ENCODE results near the gene SALL2. TPM values are rescaled to one million over a fixed set of nuclear protein-coding genes. Genes with fewer than 3 reads are reported as not detected.

SALL2 gene
- total and polyA plus RNA-seq, 2 of the 8 experiments (the other 6 are each of a cell fraction or from before 2014, with no cell fraction given), result 310 to 360 TPM

DNA sequence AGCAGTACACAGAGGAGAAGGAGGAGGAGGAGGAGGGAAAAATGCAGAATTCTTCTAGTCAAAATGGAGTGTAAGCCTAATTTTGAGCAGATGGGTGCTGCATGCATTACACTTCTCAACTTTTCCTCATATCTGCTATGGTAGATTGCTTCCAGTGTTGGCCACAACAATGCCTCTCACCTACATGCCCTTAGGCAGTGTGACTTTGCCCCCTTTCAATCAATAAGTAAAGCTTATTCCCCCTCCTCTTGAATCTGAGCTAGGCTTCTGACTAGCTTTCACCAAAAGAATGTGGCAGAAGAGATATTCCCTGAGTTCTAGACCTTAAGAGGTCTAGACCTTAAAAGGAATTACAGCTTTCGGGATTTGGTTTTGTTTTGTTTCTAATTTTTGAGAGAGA, 11.8 kb downstream of the SALL2 start:
- WGBS, 2 experiments (ENCODE audit: extremely low coverage in 1 of 2, insufficient coverage in 1 of 2, insufficient read length in 1 of 2, insufficient replicate concordance in 2 of 2, low coverage in 1 of 2, low lambda C conversion rate in 2 of 2, missing lambda C conversion rate in 1 of 2), result 100% methylated on average over 1 of the region's 1 CpG; no CpG with 5 or more reads in 1 of the 2 experiments
- TF ChIP-seq TEAD4 (IDR thresholded peaks at IDR 0.05; ENCODE audit: low read depth, low read length) (no peak), SIRT6 (IDR thresholded peaks at IDR 0.05; ENCODE audit: low read length) (no peak), MAFK (IDR thresholded peaks at IDR 0.05; ENCODE audit: low read depth, low read length) (no peak), JUND (IDR thresholded peaks at IDR 0.05; ENCODE audit: low read length) (no peak), SRF (IDR thresholded peaks at IDR 0.05; ENCODE audit: low read depth, low read length) (no peak), CTCF (IDR thresholded peaks at IDR 0.05; ENCODE audit: control extremely low read depth in 1 of 3, insufficient read depth in 1 of 3, low read depth in 1 of 3, low read length in 3 of 3) (no peak), ASH2L (IDR thresholded peaks at IDR 0.05; ENCODE audit: low read length) (no peak), RBBP5 (IDR thresholded peaks at IDR 0.05; ENCODE audit: borderline replicate concordance, low read depth, low read length) (no peak), NRF1 (IDR thresholded peaks at IDR 0.05; ENCODE audit: low read depth, low read length) (no peak), CBX8 (IDR thresholded peaks at IDR 0.05; ENCODE audit: borderline replicate concordance, low read depth, low read length) (no peak)
- TF ChIP-seq, protein P1, sequence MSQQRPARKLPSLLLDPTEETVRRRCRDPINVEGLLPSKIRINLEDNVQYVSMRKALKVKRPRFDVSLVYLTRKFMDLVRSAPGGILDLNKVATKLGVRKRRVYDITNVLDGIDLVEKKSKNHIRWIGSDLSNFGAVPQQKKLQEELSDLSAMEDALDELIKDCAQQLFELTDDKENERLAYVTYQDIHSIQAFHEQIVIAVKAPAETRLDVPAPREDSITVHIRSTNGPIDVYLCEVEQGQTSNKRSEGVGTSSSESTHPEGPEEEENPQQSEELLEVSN (IDR thresholded peaks at IDR 0.05), result no peak

More for the DNA sequence above, 11.8 kb downstream of the SALL2 start:
- H2BK20ac ChIP-seq (ENCODE audit: low read length), result no peak overlapping the region
- no peak overlapping the region for H3K18ac ChIP-seq (ENCODE audit: extremely low read depth, low read length)
- no peak overlapping the region for H2AFZ ChIP-seq (ENCODE audit: low read length)
- H3K9ac ChIP-seq (replicated peaks in 1 of 4; ENCODE audit: extremely low read depth in 1 of 4, low read depth in 3 of 4, low read length in 3 of 4), result peak overlapping the region in 1 of 4 experiments; percentile 4; a peak in 1 of 7 replicates
- CTCF ChIA-PET (ENCODE audit: partially characterized antibody), result interaction anchor here (0.7 to 3.2 kb wide), 6 partner anchors 9 to 43 kb away, joined by 3 to 19 read pairs (median 4); no protein-coding TSS in a partner anchor
- peaks cover 2% of the 10 kb centered on the region; the same call in 1 of the 2 replicates for H3K23me2 ChIP-seq (ENCODE audit: low read depth, low read length)
- H3K56ac ChIP-seq (replicated peaks; ENCODE audit: insufficient read length, low read depth, low read length), result no peak overlapping the region
- H4K8ac ChIP-seq (ENCODE audit: extremely low read depth, insufficient read depth, low read length), result no peak overlapping the region
- H3K36me3 ChIP-seq (ENCODE audit: control insufficient read depth in 2 of 4, insufficient read depth in 4 of 4, low read length in 3 of 4), result peaks cover 0 to 6% (median 0%) of the 10 kb centered on the region in 4 experiments; a peak in 2 of 8 replicates
- peaks cover 10 to 17% of the 10 kb centered on the region in 2 experiments for H3K79me2 ChIP-seq (ENCODE audit: control insufficient read depth in 1 of 2, insufficient read depth in 2 of 2, low read length in 2 of 2)
- H3K79me1 ChIP-seq (ENCODE audit: low read depth, low read length), result no peaks in the 10 kb centered on the region
- H3K4me3 ChIP-seq (ENCODE audit: extremely low read depth in 1 of 4, insufficient read depth in 2 of 4, low read depth in 3 of 4, low read length in 4 of 4), result no peak overlapping the region
- peaks cover 0 to 5% (median under 1%) of the 10 kb centered on the region in 4 experiments; a peak in 4 of 7 replicates for H3K4me1 ChIP-seq (replicated peaks in 1 of 4; ENCODE audit: control insufficient read depth in 3 of 4, insufficient read depth in 4 of 4, low read length in 3 of 4)
- no peak overlapping the region for H2BK120ac ChIP-seq (replicated peaks; ENCODE audit: low read depth, low read length)
- H2BK12ac ChIP-seq (ENCODE audit: low read depth, low read length), result peak overlapping the region; percentile 13; the same call in 1 of the 2 replicates
- no peak overlapping the region for H2BK5ac ChIP-seq (ENCODE audit: low read depth, low read length)
- H3K9me3 ChIP-seq (ENCODE audit: insufficient read depth in 2 of 2, low read depth in 1 of 2, low read length in 1 of 2), result no peaks in the 10 kb centered on the region
- POLR2A ChIA-PET (ENCODE audit: partially characterized antibody), result interaction anchor here (1.0 to 26.0 kb wide), 3 partner anchors 15 to 20 kb away, joined by 3 to 769 read pairs (median 30); partner anchors contain the start of gene SALL2
- no peaks in the 10 kb centered on the region for H3K27me3 ChIP-seq (replicated peaks in 1 of 4; ENCODE audit: control insufficient read depth in 3 of 4, extremely low read depth in 1 of 4, insufficient read depth in 3 of 4, low read length in 3 of 4)
- H3K4ac ChIP-seq (replicated peaks; ENCODE audit: insufficient read length, low read depth, low read length), result no peak overlapping the region
- H3K4me2 ChIP-seq (ENCODE audit: insufficient read depth in 1 of 2, low read depth in 2 of 2, low read length in 2 of 2), result no peak overlapping the region
- no peak overlapping the region for H3K23ac ChIP-seq (ENCODE audit: insufficient read length)
- H4K20me1 ChIP-seq (replicated peaks in 1 of 2; ENCODE audit: control insufficient read depth in 1 of 2, insufficient read depth in 2 of 2, low read length in 2 of 2), result peaks cover 0 to 2% of the 10 kb centered on the region in 2 experiments
- no peak overlapping the region for H3K27ac ChIP-seq (ENCODE audit: low read depth, low read length)
- no peak overlapping the region for H3K14ac ChIP-seq (ENCODE audit: insufficient read length)
- DNase-seq (ENCODE audit: low read depth in 1 of 2, low spot score in 2 of 2) (no peak), FAIRE-seq (no peak)
- H4K91ac ChIP-seq (replicated peaks; ENCODE audit: insufficient read length, low read length), result peak overlapping the region; percentile 26
- H2AK5ac ChIP-seq (ENCODE audit: low read depth, low read length), result no peak overlapping the region
- H4K5ac ChIP-seq (ENCODE audit: insufficient read length, low read depth, low read length), result no peak overlapping the region
- no peak overlapping the region; the same call in 1 of the 2 replicates for H2BK15ac ChIP-seq (ENCODE audit: low read length)
